Activated gamma-delta T cell (primary cell): ENCODE measurements around the gene ZNF414.
"Not testable (repeated sequence)": the region's sequence is repeated elsewhere in the genome, so short reads cannot be mapped to it uniquely, and the experiment has no call there.

Experiments
- DNase-seq: peaks from one replicate; lab custom pipeline; 2025; lab: John Stamatoyannopoulos, UW
- total RNA-seq, 2 donors: gene quantifications; one replicate each; lab custom pipeline; 2026; lab: John Stamatoyannopoulos, UW

ZNF414 gene, protein sequence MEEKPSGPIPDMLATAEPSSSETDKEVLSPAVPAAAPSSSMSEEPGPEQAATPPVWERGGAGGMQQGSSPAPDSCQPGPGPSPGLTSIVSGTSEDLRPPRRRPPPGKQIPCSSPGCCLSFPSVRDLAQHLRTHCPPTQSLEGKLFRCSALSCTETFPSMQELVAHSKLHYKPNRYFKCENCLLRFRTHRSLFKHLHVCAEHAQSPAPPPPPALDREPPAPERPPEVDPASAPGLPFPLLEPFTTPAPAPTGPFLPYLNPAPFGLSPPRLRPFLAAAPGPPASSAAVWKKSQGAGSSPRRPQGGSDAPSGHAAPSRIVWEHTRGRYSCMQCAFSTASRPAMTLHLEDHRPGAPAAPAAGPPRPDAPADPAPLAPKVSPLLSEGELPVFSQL
- 10.2 to 12.9 reads per million in 2 donors for total RNA-seq

DNA sequence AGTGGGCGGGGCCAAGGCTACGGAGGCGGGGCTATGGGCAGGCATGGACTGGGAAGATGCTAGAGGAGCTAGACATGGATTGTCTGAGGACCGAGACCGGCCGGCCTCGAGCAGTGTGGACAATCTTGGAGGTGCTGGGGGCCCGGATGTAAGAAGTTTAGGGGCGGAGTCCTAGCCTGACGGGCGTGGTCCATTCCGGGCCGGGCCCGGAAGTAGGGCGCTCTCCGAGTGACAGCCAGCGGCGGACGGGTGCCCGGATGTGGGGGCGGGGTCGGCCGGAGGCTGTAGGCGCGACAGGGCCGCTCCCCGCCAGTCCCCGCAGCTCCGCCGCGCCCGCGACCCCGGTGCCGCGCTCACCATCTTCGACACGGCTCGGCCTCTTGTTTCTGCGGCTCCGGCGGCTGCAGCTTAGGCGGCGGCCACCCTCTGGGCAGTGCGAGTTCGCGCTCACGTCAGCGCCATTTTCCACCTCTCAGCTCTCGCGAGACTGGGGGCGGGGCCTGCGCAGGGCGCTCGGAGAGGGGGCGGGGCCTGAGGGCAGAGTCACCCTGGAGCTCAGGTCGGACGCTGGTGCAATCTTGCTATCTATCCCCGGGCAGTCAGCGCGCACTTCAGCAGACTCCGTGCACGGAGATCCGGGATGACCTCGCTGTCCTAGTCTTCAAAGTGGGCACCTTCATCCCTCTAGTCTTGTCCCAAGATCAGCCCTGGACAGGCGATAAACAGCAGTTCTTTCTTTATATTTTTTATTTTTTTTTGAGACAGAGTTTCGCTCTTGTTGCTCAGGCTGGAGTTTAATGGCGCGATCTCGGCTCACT, at the start of gene ZNF414:
ZNF414 (minus strand) TSS at position 481 of the 818 bp plus-strand sequence; CDS start at position 360, 121 bp downstream.
- DNase-seq, result peak; percentile 92

- DNase-seq, result no peak
Measured at GRCh38 chr19:8561075-8561764, 47.3 kb upstream of the ZNF414 start.

DNA sequence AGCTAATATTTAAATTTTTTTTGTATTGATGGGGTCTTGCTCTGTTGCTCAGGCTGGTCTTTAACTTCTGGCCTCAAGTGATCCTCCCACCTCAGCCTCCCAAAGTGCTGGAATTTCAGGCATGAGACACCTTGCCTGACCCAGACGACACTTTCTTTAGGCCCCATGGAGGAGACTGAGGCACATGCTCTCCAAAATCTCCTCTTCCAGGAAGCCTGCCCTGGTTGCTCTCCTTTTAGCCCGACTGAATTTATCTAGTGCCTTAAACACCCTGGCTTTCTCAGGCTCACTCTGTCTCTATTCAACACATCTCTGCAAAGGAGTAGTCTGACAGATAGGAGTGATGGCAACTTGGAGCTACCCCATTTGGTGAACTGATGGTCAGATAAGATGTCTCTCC, 44.4 kb upstream of the ZNF414 start:
- no peak for DNase-seq

DNA sequence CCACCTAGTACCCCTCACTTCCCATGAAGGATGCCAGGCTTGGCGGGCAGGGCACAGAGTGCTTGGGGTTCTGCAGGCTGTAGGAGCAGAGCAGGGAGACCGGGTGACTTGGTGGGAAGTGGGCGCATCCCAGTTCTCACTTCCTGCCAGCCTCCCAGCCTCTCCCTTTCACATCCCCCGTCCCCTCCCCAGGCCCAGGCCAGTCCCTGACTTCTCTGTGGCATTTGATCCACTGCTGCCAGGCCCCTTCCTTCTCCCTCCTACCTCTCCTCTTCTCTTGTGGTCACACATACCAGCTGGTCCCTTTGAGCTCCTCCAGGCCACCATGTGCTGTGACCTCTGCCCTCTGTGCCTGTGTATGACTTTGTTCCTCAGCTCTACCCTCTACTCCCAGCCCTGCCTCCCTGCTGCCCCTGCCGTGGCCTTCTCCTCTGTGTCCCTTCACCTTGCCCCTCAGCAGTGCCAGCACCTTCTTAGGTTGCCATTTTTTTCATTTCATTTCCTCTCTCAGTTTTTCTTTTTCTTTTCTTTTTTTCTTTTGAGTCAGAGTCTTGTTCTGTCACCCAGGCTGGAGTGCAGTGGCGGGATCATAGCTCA, 43.8 kb upstream of the ZNF414 start:
- DNase-seq, result no peak

- DNase-seq, result not testable (repeated sequence)
Measured at GRCh38 chr19:8553729-8554128, 39.8 kb upstream of the ZNF414 start.

GRCh38 chr19:8552810-8553209, 38.8 kb upstream of the ZNF414 start:
- no peak for DNase-seq

- no peak for DNase-seq
Measured at GRCh38 chr19:8550070-8550469, 36.1 kb upstream of the ZNF414 start.

DNA sequence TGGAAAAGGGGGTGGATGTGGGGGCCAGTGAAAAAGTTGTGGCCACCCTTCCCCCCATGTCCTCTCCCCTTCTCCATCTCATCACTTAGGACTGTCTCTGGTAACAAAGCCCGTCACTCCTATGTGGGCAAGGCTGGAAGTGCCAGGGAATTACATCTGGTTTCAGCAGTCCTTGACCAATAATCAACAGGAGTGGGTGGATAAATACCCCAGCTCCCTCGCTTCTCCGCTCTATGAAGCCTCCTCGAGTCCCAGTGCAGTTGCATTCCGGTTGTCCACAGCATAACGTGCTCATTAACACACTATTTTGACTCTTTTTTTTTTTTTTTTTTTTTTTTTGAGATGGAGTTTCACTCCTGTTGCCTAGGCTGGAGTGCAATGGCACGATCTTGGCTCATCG, 31.8 kb upstream of the ZNF414 start:
- DNase-seq, result no peak

DNA sequence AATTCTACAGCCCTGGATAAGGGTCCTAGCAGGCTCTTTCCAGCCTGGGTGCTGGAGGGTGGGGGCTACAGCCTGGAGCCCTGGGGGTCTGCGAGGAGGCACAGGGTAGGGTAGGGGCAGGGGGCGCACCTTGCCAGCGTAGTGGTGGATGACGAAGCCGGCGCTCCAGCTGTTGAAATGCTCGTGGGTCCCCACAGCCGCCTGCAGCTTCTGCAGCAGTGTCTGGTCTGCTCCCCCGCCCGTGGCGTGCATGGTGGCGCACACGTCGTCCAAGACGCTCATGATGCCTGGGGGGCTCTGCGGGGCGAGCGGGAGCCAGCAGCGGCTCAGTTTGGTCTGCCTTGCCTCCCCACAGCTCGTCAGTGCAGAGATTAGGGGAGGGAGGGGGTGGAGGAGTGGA, 30.2 kb upstream of the ZNF414 start:
- DNase-seq, result no peak

DNA sequence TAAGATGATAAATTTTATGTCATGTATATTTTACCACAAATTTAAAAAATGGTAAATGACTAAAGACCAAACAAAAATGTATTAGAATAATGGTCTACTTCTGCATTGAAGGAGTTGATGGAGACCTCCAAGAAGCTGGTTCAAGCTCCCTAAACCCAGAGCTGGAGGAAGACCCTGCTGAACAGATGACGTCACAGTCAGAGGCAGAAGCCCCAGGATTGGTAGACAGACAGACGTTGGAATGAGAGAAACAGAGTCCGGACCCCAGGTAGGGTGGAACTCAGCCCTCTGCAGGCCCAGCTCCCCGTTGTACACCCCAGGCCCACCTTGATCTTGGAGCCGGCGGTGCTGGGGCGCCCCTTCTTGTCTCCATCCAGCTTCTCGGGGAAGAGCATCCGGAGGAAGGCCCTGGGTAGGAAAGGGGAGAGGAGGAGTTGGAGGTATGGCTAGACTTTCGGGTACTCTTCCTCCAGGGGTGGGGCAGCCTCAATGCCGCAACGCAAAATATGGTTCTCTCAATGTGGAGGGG, 25.7 kb upstream of the ZNF414 start:
- no peak for DNase-seq

- no peak for DNase-seq
Measured at GRCh38 chr19:8537099-8537498, 23.1 kb upstream of the ZNF414 start.

DNA sequence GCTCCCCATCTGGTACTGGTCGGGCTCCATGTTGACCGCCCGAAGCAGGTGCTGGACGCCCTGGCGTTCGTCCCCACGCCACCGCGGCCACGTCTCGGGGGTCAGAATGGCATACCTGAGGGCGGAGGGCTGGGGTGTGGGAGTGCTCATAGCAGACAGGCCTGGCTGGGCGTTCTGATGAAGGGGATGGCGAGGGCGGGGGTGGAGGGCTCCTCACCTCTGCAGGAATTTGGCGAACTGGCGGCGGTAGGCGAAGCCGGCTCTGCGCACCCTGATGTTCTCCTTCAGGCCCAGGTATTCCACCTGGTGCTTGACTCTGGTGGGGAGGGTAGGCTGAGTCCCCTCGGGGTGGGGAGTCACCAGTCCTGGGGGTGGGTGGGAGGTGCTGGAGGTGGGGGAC, 22.3 kb upstream of the ZNF414 start:
- no peak for DNase-seq

DNA sequence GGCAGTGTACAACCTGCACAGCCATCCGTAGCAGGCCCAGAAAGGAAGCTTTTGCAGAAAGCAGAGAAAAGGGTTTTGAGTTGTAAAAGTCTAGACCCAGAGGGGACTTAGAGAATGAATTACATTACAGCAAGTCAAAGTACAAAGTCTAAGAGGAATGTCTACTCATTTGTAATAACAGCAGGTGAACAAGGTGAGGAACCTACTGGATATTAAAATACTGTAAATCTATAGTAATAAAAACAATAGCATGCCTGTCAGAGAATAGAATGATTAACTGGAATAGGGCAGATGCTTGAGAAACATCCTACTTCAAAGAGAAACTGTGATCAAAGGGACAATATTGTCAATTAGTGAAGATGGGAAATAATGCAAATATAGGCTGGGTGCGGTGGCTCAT, 18.3 kb upstream of the ZNF414 start:
- DNase-seq, result no peak

DNA sequence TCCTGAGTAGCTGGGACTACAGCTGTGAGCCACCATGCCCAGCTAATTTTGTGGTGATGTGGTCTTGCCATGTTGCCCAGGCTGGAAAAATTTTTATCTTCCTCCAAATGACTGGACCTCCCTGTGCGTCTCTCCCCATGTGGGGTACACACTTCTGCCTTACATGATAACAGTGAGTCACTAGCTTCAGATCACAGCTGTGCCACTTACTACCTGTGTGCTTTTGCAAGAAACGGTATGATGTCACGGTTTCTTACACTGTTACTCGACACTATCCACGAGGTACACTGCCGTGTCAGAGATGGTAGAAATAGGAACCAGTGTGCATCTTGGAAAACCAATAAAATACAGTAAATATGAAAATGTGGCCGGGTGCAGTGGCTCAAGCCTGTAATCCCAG, 17.5 kb upstream of the ZNF414 start:
- no peak for DNase-seq

- no peak for DNase-seq
Measured at GRCh38 chr19:8530061-8530679, 16.2 kb upstream of the ZNF414 start.

GRCh38 chr19:8529369-8530006, 15.5 kb upstream of the ZNF414 start:
- no peak for DNase-seq

DNA sequence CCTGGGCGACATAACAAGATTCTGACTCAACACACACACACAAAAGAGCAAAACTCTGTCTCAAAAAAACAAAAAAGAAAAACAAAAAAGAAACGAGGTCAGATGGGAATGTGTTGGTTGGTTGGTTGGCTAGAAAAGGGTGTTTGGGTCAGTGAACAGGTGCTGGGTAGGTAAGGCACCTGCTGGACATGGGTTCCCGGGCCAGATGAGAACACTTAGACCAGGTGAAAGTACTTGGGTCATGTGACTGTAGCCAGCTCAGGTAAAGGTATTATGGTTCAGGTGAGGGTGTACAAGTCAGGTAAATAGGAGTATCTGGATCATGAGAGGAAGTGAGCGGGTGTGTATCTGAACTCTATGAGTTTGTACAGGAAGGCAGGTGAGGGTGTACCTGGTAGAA, 14.5 kb upstream of the ZNF414 start:
- DNase-seq, result no peak

- no peak for DNase-seq
Measured at GRCh38 chr19:8526345-8527091, 12.6 kb upstream of the ZNF414 start.

DNA sequence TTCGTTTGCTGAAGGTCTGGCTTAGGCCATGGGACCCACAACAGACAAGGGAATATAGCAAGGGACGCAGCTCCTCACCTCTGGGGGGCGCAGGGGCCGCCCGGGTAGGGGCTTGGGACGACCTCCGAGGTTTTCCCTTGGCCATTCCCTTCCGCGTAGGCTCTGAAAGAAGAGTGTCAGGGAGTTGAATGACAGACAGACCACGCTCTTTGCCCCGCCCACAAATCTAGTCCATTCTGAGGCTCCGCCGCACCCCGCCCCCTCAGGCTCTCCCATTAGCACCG, 11.4 kb upstream of the ZNF414 start:
- DNase-seq, result no peak

- DNase-seq, result no peak
Measured at GRCh38 chr19:8519388-8519787, 5.4 kb upstream of the ZNF414 start.
